HepG2 (cell line): Measurements from ENCODE around the gene CHRM2.

ENCODE experiments used
- ARHGAP35 ChIP-seq: sonication (generic); formaldehyde crosslinking; IDR thresholded peaks from 2 replicates; pipeline ENCODE4 v1.9.0; 2022; ENCODE audit warnings: mild to moderate bottlenecking, inconsistent platforms, moderate library complexity, missing genetic modification reagents, borderline replicate concordance
- CTCF ChIP-seq: sonication (generic); formaldehyde crosslinking; IDR thresholded peaks from 2 replicates; pipeline ENCODE4 v1.5.0; 2020; ENCODE audit warnings: mild to moderate bottlenecking, missing genetic modification reagents, moderate library complexity
- HNF4G ChIP-seq, 2 experiments: sonication (generic) in 1 of 2; formaldehyde crosslinking in 1 of 2; IDR thresholded peaks; 2 replicates each; pipeline versions ENCODE4 v1.4.0 to v1.6.1; 2011 to 2020; ENCODE audit warnings: borderline replicate concordance in 2 of 2, low read depth in 2 of 2, mild to moderate bottlenecking in 2 of 2, low read length in 1 of 2, missing genetic modification reagents in 1 of 2, moderate library complexity in 1 of 2
- NPAS2 ChIP-seq: sonication (generic); formaldehyde crosslinking; IDR thresholded peaks from 2 replicates; pipeline ENCODE4 v1.8.0; 2022; ENCODE audit warnings: mild to moderate bottlenecking, missing genetic modification reagents, borderline replicate concordance
- PPARG ChIP-seq: conservative IDR thresholded peaks from 2 replicates; pipeline ENCODE4 v1.6.1; 2016; ENCODE audit warnings: missing biosample characterization, missing genetic modification reagents
- SOX13 ChIP-seq, 3 experiments: fragments of 450-650 bp in 1 of 3; sonication (generic) in 1 of 3; formaldehyde crosslinking in 1 of 3; IDR thresholded peaks in 2 of 3; conservative IDR thresholded peaks in 1 of 3; 2 replicates each; pipeline versions ENCODE4 v1.5.0 to v1.6.1; 2016 to 2020; ENCODE audit warnings: antibody characterized with exemption in 1 of 3, mild to moderate bottlenecking in 1 of 3, missing compliant biosample characterization in 1 of 3, missing genetic modification reagents in 1 of 3, moderate library complexity in 1 of 3
- SP4 ChIP-seq: sonication (generic); formaldehyde crosslinking; IDR thresholded peaks from 2 replicates; pipeline ENCODE4 v1.8.1; 2023; ENCODE audit warnings: mild to moderate bottlenecking, missing genetic modification reagents
- THAP11 ChIP-seq: IDR thresholded peaks from 2 replicates; pipeline ENCODE4 v1.6.1; 2016; ENCODE audit warnings: missing biosample characterization, missing genetic modification reagents
- THAP7 ChIP-seq: sonication (generic); formaldehyde crosslinking; IDR thresholded peaks from 2 replicates; pipeline ENCODE4 v1.8.1; 2023; ENCODE audit warnings: mild to moderate bottlenecking, missing genetic modification reagents
- ZKSCAN5 ChIP-seq: sonication (generic); formaldehyde crosslinking; IDR thresholded peaks from 2 replicates; pipeline ENCODE4 v1.5.1; 2020; ENCODE audit warnings: mild to moderate bottlenecking, missing genetic modification reagents
- ZNF687 ChIP-seq: sonication (generic); formaldehyde crosslinking; IDR thresholded peaks from 2 replicates; pipeline ENCODE4 v1.5.1; 2020; ENCODE audit warnings: mild to moderate bottlenecking, missing genetic modification reagents, moderate library complexity
- ZNF766 ChIP-seq: sonication (generic); formaldehyde crosslinking; IDR thresholded peaks from 2 replicates; pipeline ENCODE4 v1.5.0; 2020; ENCODE audit warnings: missing genetic modification reagents, borderline replicate concordance

GRCh38 chr7:137032436-137032835, 164.0 kb downstream of the CHRM2 start:
- no peak for TF ChIP-seq ZNF766 (CRISPR knock-in tag)
- no peak for TF ChIP-seq ZKSCAN5
- TF ChIP-seq NPAS2 = no peak
- TF ChIP-seq THAP7 (CRISPR knock-in tag) = no peak
- no peak for TF ChIP-seq CTCF (CRISPR knock-in tag)
- no peak for TF ChIP-seq THAP11
- no peak for TF ChIP-seq HNF4G (IDR thresholded peaks at IDR 0.05; ENCODE audit: borderline replicate concordance, low read depth, low read length)
- no peak for TF ChIP-seq HNF4G (CRISPR knock-in tag; IDR thresholded peaks at IDR 0.05; ENCODE audit: borderline replicate concordance, low read depth)
- TF ChIP-seq SOX13 (IDR thresholded peaks at IDR 0.05) = no peak
- TF ChIP-seq SOX13 (CRISPR knock-in tag; conservative IDR thresholded peaks at IDR 0.05 in 1 of 2, IDR thresholded peaks at IDR 0.05 in 1 of 2) = no peak
- TF ChIP-seq ARHGAP35 (CRISPR knock-in tag) = no peak
- TF ChIP-seq PPARG (CRISPR knock-in tag) = no peak
- TF ChIP-seq SP4 (CRISPR knock-in tag) = no peak
- TF ChIP-seq ZNF687 (CRISPR knock-in tag) = no peak
